HG02678 (cell line): ENCODE results near the gene UBE2O.

Experiments used
- ATAC-seq: cut with Tn5 transposase; IDR thresholded peaks from one replicate; pipeline ENCODE4 v1.9.1; 2021; ENCODE audit warnings: mild to moderate bottlenecking, moderate library complexity; ENCODE audit not compliant: unreplicated experiment

UBE2O gene

GRCh38 chr17:76452660-76453430 lies at the start of gene UBE2O:
UBE2O (minus strand) TSS chr17:76453152; CDS start chr17:76453141, 11 bp downstream.
- peak; percentile 94 for ATAC-seq

GRCh38 chr17:76501827-76502307 lies 48.9 kb upstream of the UBE2O start:
- ATAC-seq: no peak

GRCh38 chr17:76501018-76501826 lies 48.3 kb upstream of the UBE2O start, which contains the start of gene RHBDF2:
RHBDF2 (minus strand) TSS chr17:76501423; CDS start chr17:76481524, 19,899 bp downstream.
- ATAC-seq: peak; percentile 76

GRCh38 chr17:76500747-76501017 lies 47.7 kb upstream of the UBE2O start:
- ATAC-seq: no peak

- ATAC-seq: no peak
Observed at GRCh38 chr17:76500074-76500746, 47.3 kb upstream of the UBE2O start.

- ATAC-seq: no peak
Observed at GRCh38 chr17:76499267-76499667, 46.3 kb upstream of the UBE2O start.

- ATAC-seq: no peak
Observed at GRCh38 chr17:76498876-76499251, 45.9 kb upstream of the UBE2O start.

GRCh38 chr17:76497979-76498875 lies 45.3 kb upstream of the UBE2O start:
- ATAC-seq: no peak

- no peak for ATAC-seq
Observed at GRCh38 chr17:76497699-76497978, 44.7 kb upstream of the UBE2O start.

- ATAC-seq: no peak
Observed at GRCh38 chr17:76496464-76496863, 43.5 kb upstream of the UBE2O start.

GRCh38 chr17:76495663-76496400 lies 42.9 kb upstream of the UBE2O start:
- no peak for ATAC-seq

GRCh38 chr17:76493505-76494167 lies 40.7 kb upstream of the UBE2O start:
- no peak for ATAC-seq

GRCh38 chr17:76492989-76493501 lies 40.1 kb upstream of the UBE2O start:
- peak; percentile 46 for ATAC-seq

- ATAC-seq: peak; percentile 46
Observed at GRCh38 chr17:76492123-76492988, 39.4 kb upstream of the UBE2O start.

GRCh38 chr17:76491271-76492122 lies 38.5 kb upstream of the UBE2O start:
- ATAC-seq: peak; percentile 17

- no peak for ATAC-seq
Observed at GRCh38 chr17:76490112-76490710, 37.3 kb upstream of the UBE2O start.
